Stimulated activated CD4-positive, alpha-beta T cell treated with anti-CD3 and anti-CD28 coated beads, TNF-alpha, amount 100 ng/mL, for 1 hour (primary cell): ENCODE data around the gene OOEP.

Experiments used
- DNase-seq, 3 donors: peaks; one replicate each; pipeline ENCODE4 v3.0.0-alpha.2; 2020; ENCODE audit warnings: low read depth in 3 of 3, low spot score in 1 of 3

Gene OOEP

DNA sequence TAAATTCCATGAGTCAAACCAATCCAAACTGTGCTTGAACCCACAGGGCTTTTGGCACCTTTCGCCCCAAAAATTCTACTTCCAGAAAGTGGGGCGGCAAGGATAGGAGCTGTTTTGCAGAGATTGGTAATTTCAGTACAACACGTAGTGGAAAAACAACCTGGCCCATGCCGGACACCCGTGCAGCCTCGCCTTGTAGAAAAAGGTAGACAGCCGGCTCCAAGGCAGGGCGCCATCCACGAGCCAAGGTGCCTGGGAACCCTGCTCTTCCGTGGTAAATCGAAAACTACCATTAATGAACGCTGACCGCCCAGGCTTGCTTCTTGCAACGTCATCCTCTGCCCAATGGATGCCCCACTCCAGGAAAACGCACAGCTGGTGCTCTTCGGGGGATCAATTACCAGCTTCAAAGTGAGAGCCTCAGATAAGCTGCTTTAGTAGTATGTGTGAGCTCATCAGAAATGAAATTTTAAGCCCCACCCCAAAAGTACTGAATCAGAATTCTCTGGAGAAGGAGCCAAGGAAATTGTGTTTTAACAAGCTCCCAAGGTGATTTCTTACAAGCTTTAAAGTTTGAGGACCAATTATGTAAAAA lies 1.8 kb downstream of the OOEP start:
- no peak for DNase-seq

GRCh38 chr6:73364549-73364948 lies 5.1 kb downstream of the OOEP start:
- DNase-seq: no peak

- DNase-seq: no peak
Observed at GRCh38 chr6:73364121-73364520, 5.6 kb downstream of the OOEP start.

GRCh38 chr6:73363537-73363875 lies 6.2 kb downstream of the OOEP start:
- no peak for DNase-seq

GRCh38 chr6:73362869-73363536 lies 6.7 kb downstream of the OOEP start:
- no peak for DNase-seq

- DNase-seq: no peak
Observed at GRCh38 chr6:73362358-73362757, 7.3 kb downstream of the OOEP start, which contains the start of gene KHDC3L. KHDC3L (plus strand) TSS chr6:73362658; CDS start chr6:73362730, 72 bp downstream.

GRCh38 chr6:73353636-73354593 lies 15.8 kb downstream of the OOEP start, which contains the start of gene DPPA5:
DPPA5 (minus strand) TSS chr6:73354276; CDS start chr6:73354225, 51 bp downstream.
- DNase-seq: no peak

- DNase-seq: no peak
Observed at GRCh38 chr6:73349311-73349710, 20.4 kb downstream of the OOEP start.

DNA sequence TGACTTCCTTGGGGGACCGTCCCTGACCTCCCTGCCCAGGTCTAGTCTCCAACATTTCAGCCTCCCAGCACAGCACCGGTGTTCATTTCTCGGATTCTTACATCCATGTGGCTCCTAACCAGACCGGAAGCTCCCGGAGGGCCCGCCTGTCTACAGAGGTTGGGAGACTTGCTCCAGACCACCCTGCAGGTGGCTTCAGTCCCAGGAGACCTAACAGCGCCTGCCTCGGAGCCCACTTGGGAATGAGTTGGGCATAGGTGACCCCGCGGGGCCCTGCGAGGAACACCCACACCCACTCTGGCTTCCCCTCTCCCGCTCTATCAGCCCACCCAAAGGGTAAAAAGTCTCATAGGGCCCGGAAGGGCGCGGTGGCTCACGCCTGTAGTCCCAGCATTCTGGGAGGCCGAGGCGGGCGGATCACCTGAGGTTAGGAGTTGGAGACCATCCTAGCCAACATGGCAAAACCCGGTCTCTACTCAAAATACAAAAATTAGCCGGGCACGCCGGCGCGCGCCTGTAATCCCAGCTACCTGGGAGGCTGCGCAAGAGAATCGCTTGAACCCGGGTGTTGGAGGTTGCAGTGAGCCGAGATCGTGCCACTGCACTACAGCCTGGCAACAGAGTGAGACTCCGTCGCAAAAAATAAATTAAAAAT lies 21.0 kb downstream of the OOEP start:
- DNase-seq: no peak

GRCh38 chr6:73343164-73343563 lies 26.5 kb downstream of the OOEP start:
- no peak for DNase-seq

GRCh38 chr6:73342174-73342573 lies 27.5 kb downstream of the OOEP start:
- DNase-seq: no peak

DNA sequence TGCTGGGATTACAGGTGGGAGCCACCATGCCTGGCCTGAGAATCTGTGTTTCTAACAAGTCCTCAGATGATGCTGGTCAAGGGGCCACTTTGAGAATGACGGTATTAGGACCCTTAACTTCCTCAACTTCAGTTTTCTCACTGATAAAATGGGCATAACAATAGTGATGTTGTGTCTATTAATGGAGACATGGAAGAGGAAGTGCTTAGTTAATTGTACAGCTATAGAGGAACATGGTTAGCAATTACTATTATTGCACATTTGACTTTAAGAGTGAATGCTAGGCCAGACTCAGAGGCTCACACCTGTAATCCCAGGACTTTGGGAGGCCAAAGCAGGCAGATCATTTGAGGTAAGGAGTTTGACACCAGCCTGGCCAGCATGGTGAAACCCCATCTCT lies 28.4 kb downstream of the OOEP start:
- no peak for DNase-seq

DNA sequence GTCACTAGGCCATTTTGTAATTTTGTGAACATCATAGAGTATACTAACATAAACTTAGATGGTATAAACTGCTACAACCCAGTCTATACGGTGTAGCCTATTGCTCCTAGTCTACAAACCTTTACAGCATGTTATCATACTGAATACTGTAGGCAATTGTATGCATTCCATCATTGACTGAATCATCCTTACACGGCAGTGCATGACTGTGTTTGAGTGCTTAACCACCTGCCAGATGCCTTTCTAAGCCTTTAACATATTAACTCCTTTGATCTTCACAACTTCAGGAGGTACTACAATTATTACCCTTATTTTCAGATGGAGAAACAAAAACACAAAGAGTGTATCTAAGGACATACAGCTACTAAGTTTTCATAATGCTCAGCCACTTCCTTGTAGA lies 29.6 kb downstream of the OOEP start:
- no peak for DNase-seq

- no peak for DNase-seq
Observed at GRCh38 chr6:73339340-73339739, 30.4 kb downstream of the OOEP start.

GRCh38 chr6:73329201-73329600 lies 40.5 kb downstream of the OOEP start:
- no peak for DNase-seq

GRCh38 chr6:73328790-73329189 lies 40.9 kb downstream of the OOEP start:
- no peak for DNase-seq

GRCh38 chr6:73325656-73326055 lies 44.0 kb downstream of the OOEP start:
- no peak for DNase-seq

DNA sequence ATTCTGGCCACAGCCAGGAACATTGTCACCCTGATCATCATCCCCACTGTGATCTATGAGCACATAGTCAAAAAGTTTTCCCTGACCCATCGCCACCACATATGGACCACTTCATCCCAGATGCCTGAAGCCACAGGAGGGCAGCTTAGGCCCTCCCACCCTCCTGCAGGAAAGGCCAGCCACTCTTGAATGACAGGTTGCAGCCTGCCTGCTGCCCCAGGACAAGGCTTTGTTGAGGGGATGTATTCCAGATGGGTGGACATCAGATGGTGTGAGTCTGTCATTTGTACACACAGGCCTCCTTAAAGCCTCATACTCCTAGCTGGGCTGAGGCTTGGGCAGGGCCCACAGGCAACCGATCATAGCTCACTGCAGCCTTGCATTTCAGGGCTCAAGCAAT lies 46.4 kb downstream of the OOEP start:
- DNase-seq: no peak
